Measurements from ENCODE around the gene DUOX1. TPM values are rescaled to one million over a fixed set of nuclear protein-coding genes. Genes with fewer than 3 reads are reported as not detected.

DUOX1 gene
- total and polyA plus RNA-seq, 2 of the 13 experiments (the other 11 are each of a cell fraction or from before 2014, with no cell fraction given) = 0.03 TPM; not detected in 1

DNA sequence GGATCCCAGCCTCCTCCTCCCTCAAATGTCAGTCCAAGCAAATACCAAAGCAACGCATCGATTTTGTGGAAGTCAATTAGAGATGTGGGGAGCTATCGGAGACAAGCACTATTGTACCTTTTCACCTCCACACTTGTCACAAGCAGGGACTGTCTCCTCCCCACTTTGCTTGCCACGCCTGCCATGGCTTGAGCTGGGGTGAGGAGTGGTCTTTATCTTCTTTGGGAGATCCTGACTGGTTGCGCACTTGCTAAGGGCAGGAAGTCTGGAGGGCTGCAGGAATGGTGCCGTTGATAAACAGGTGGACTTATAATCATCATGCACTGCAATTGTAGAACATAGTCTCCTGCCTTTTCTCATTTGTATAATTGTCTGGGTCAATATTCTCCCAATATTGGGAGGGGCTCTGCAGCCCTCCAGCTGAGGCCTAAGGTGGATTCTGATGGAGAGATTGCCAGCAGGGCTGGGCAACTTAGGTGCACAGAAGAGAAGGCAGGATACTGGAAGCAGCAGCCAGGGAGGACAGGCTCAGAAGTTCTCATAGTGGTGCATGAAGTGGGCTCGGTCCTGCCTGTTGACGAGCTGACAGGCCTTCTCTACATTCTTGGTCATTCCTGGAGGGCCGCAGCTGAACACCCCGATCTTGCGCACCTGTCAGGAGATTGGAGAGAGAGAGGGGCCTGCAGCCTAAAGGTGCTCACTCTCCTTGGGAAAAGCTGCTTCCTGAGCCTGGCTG is 36.0 kb upstream of the DUOX1 start (continued):
- TF ChIP-seq ADNP (CRISPR knock-in tag; IDR thresholded peaks at IDR 0.05) (no peak), NCOR1 (IDR thresholded peaks at IDR 0.05; ENCODE audit: borderline replicate concordance, low read length) (no peak), TBX3 (IDR thresholded peaks at IDR 0.05; ENCODE audit: borderline replicate concordance) (no peak), KDM2A (CRISPR knock-in tag; IDR thresholded peaks at IDR 0.05; ENCODE audit: borderline replicate concordance, low read depth) (no peak), NFE2L2 (IDR thresholded peaks at IDR 0.05; ENCODE audit: low read length) (no peak), ZSCAN22 (CRISPR knock-in tag; IDR thresholded peaks at IDR 0.05) (no peak), HCFC1 (IDR thresholded peaks at IDR 0.05; ENCODE audit: low read depth, low read length) (no peak), CENPX (CRISPR knock-in tag; IDR thresholded peaks at IDR 0.05) (no peak)

DNA sequence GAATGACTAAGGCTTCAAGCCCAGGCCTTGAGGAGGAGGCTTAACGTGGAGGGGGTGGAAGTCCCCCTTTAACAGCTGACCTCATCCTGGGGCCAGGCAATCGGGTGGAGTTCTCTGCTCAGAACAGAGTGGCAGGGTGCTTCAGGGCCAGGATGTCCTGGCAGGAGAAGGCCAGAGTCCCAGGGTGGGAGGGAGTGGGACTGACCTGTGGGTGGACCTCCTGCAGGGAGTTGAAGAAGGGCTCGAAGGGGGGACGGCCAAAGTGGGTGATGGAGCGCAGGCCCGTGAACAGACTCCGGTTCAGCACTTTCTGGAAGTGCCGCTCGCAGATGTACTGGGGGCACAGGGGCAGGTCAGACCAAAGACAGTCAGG is 35.5 kb upstream of the DUOX1 start:
- H3K79me2 ChIP-seq (ENCODE audit: insufficient read depth, low read length) = no peaks in the 10 kb centered on the region
- H4K20me1 ChIP-seq (ENCODE audit: insufficient read depth, low read length) = no peaks in the 10 kb centered on the region
- WGBS (ENCODE audit: low lambda C conversion rate) = 66% methylated on average over 9 of the region's 9 CpGs
- H3K27ac ChIP-seq (ENCODE audit: extremely low read length, insufficient read depth, low read length) = no peak overlapping the region
- no TSS peak for BruUV-seq (replicated peaks)
- intact Hi-C loops (cut with micrococcal nuclease; ENCODE audit: unreplicated experiment) (no loop called here), in situ Hi-C loops (cut with HindIII; ENCODE audit: extremely low pct_ligation_motif_present, low pct_unique_long_range_greater_than_20kb) (no loop called here)
- H3K4me1 ChIP-seq (ENCODE audit: insufficient read depth, low read length) = peaks cover 25% of the 10 kb centered on the region
- FAIRE-seq (no peak), ATAC-seq (no peak), DNase-seq (ENCODE audit: low spot score) (no peak)
- no peak overlapping the region for H3K4me3 ChIP-seq (replicated peaks in 1 of 3; ENCODE audit: insufficient read depth in 1 of 3, low read depth in 2 of 3, low read length in 3 of 3)
- no peaks in the 10 kb centered on the region for H3K9me3 ChIP-seq (ENCODE audit: low read length)
- POLR2A ChIA-PET = no interaction called here
- no peak overlapping the region for H3K9ac ChIP-seq (ENCODE audit: insufficient read depth, low read depth, low read length)
- CTCF ChIA-PET (ENCODE audit: low intra/inter-chr PET ratio, low total read pairs) = no interaction called here
- no peak overlapping the region for H3K4me2 ChIP-seq (ENCODE audit: low read depth, low read length)
- peaks cover 7 to 37% of the 10 kb centered on the region in 2 experiments; a peak in 4 of 5 replicates for H3K27me3 ChIP-seq (ENCODE audit: control insufficient read depth in 1 of 2, insufficient read depth in 2 of 2, low read length in 2 of 2)
- no peaks in the 10 kb centered on the region for H3K36me3 ChIP-seq (replicated peaks in 1 of 2; ENCODE audit: control insufficient read depth in 1 of 2, insufficient read depth in 2 of 2, low read length in 2 of 2)
- H2AFZ ChIP-seq (ENCODE audit: low read length) = no peak overlapping the region
- TF ChIP-seq ISL2 (CRISPR knock-in tag; IDR thresholded peaks at IDR 0.05) (no peak), RFX5 (IDR thresholded peaks at IDR 0.05; ENCODE audit: low read depth, low read length) (no peak), PHF8 (CRISPR knock-in tag; IDR thresholded peaks at IDR 0.05) (no peak), ZNF17 (CRISPR knock-in tag; IDR thresholded peaks at IDR 0.05) (no peak), NFRKB (IDR thresholded peaks at IDR 0.05) (no peak), ZBTB7B (CRISPR knock-in tag; IDR thresholded peaks at IDR 0.05) (no peak), XRCC5 (optimal IDR thresholded peaks at IDR 0.05; ENCODE audit: low read length) (no peak), TSC22D2 (CRISPR knock-in tag; IDR thresholded peaks at IDR 0.05; ENCODE audit: borderline replicate concordance) (no peak)
- TF ChIP-seq, protein P1, sequence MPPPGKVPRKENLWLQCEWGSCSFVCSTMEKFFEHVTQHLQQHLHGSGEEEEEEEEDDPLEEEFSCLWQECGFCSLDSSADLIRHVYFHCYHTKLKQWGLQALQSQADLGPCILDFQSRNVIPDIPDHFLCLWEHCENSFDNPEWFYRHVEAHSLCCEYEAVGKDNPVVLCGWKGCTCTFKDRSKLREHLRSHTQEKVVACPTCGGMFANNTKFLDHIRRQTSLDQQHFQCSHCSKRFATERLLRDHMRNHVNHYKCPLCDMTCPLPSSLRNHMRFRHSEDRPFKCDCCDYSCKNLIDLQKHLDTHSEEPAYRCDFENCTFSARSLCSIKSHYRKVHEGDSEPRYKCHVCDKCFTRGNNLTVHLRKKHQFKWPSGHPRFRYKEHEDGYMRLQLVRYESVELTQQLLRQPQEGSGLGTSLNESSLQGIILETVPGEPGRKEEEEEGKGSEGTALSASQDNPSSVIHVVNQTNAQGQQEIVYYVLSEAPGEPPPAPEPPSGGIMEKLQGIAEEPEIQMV (CRISPR knock-in tag; IDR thresholded peaks at IDR 0.05; ENCODE audit: low read depth) = no peak
- TF ChIP-seq, protein P2, sequence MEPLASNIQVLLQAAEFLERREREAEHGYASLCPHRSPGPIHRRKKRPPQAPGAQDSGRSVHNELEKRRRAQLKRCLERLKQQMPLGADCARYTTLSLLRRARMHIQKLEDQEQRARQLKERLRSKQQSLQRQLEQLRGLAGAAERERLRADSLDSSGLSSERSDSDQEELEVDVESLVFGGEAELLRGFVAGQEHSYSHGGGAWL (CRISPR knock-in tag; IDR thresholded peaks at IDR 0.05) = no peak
- TF ChIP-seq, protein P3, sequence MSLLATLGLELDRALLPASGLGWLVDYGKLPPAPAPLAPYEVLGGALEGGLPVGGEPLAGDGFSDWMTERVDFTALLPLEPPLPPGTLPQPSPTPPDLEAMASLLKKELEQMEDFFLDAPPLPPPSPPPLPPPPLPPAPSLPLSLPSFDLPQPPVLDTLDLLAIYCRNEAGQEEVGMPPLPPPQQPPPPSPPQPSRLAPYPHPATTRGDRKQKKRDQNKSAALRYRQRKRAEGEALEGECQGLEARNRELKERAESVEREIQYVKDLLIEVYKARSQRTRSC (CRISPR knock-in tag; IDR thresholded peaks at IDR 0.05; ENCODE audit: low read depth) = no peak
- TF ChIP-seq, protein P4, sequence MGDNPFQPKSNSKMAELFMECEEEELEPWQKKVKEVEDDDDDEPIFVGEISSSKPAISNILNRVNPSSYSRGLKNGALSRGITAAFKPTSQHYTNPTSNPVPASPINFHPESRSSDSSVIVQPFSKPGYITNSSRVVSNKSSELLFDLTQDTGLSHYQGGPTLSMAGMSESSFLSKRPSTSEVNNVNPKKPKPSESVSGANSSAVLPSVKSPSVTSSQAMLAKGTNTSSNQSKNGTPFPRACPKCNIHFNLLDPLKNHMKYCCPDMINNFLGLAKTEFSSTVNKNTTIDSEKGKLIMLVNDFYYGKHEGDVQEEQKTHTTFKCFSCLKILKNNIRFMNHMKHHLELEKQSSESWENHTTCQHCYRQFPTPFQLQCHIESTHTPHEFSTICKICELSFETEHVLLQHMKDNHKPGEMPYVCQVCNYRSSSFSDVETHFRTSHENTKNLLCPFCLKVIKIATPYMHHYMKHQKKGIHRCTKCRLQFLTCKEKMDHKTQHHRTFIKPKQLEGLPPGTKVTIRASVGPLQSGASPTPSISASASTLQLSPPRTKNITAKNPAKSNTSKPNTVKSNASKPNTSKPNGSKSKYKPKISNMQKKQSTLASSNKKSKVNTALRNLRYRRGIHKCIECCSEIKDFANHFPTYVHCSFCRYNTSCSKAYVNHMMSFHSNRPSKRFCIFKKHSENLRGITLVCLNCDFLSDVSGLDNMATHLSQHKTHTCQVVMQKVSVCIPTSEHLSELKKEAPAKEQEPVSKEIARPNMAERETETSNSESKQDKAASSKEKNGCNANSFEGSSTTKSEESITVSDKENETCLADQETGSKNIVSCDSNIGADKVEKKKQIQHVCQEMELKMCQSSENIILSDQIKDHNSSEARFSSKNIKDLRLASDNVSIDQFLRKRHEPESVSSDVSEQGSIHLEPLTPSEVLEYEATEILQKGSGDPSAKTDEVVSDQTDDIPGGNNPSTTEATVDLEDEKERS (CRISPR knock-in tag; IDR thresholded peaks at IDR 0.05) = no peak
